PC-3 (cell line): ENCODE data around the gene LRRC31. TPM values are rescaled to one million over a fixed set of nuclear protein-coding genes. Genes with fewer than 3 reads are reported as not detected.

Source experiments
- ATAC-seq: fragments of 200-7000 bp; cut with Tn5 transposase; 2 replicates; pipeline ENCODE4 v1.9.1; 2020; ENCODE audit warnings: mild to moderate bottlenecking, moderate library complexity
- BruUV-seq: library from RNA; stranded (reverse); fragments of 400-500 nt; replicated peaks from 2 replicates; lab custom pipeline; 2021; lab: Mats Ljungman, UMichigan
- CTCF ChIA-PET: fragments of 300-600 bp; sonication (Branson Sonifier 250); formaldehyde crosslinking; loops from one replicate; lab custom pipeline; 2022; ENCODE audit warnings: antibody characterized with exemption; lab: Charles Lee
- POLR2A ChIA-PET: fragments of 300-600 bp; sonication (Branson Sonifier 250); formaldehyde crosslinking; loops from one replicate; lab custom pipeline; 2022; ENCODE audit warnings: antibody characterized with exemption; ENCODE audit not compliant: unreplicated experiment; lab: Charles Lee
- DNase-seq: peaks from one replicate; pipeline ENCODE4 v3.0.0-alpha.2; 2015
- H2AFZ ChIP-seq: fragments of 300-600 bp; sonication (generic); 2 replicates; pipeline ENCODE4 v1.6.0; 2016; ENCODE audit warnings: antibody characterized with exemption, low read length
- H3F3A ChIP-seq: fragments of 300-600 bp; sonication (generic); one replicate; pipeline ENCODE4 v1.6.0; 2017; ENCODE audit warnings: antibody characterized with exemption, low read length, control low read depth, mild to moderate bottlenecking; ENCODE audit not compliant: unreplicated experiment
- H3K27ac ChIP-seq: fragments of 300-600 bp; sonication (generic); 2 replicates; pipeline ENCODE4 v1.5.1; 2016; ENCODE audit warnings: mild to moderate bottlenecking, low read length
- H3K27me3 ChIP-seq: fragments of 300-600 bp; sonication (generic); 2 replicates; pipeline ENCODE4 v1.6.1; 2016; ENCODE audit warnings: low read length, mixed read lengths
- H3K36me3 ChIP-seq: fragments of 300-600 bp; sonication (generic); 2 replicates; pipeline ENCODE4 v1.6.1; 2016; ENCODE audit warnings: low read depth, mixed run types, low read length, mixed read lengths
- H3K4me1 ChIP-seq: fragments of 300-600 bp; sonication (generic); 2 replicates; pipeline ENCODE4 v1.5.1; 2016; ENCODE audit warnings: low read length; ENCODE audit not compliant: insufficient read depth
- H3K4me2 ChIP-seq: fragments of 300-600 bp; sonication (generic); 2 replicates; pipeline ENCODE4 v1.6.0; 2016; ENCODE audit warnings: low read length
- H3K4me3 ChIP-seq: fragments of 300-600 bp; sonication (generic); 2 replicates; pipeline ENCODE4 v1.5.1; 2016; ENCODE audit warnings: mild to moderate bottlenecking, low read length, mixed read lengths
- H3K79me2 ChIP-seq: fragments of 300-600 bp; sonication (generic); 2 replicates; pipeline ENCODE4 v1.6.1; 2017; ENCODE audit warnings: low read length, mixed read lengths
- H3K9ac ChIP-seq: fragments of 300-600 bp; sonication (generic); 2 replicates; pipeline ENCODE4 v1.6.0; 2016; ENCODE audit warnings: mild to moderate bottlenecking, low read length
- H3K9me2 ChIP-seq: fragments of 300-600 bp; sonication (generic); replicated peaks from 2 replicates; pipeline ENCODE4 v1.6.1; 2016; ENCODE audit warnings: mixed run types, low read length, mixed read lengths
- H3K9me3 ChIP-seq: fragments of 300-600 bp; sonication (generic); 2 replicates; pipeline ENCODE4 v1.6.1; 2016; ENCODE audit warnings: low read length, mixed read lengths
- H4K20me1 ChIP-seq: fragments of 300-600 bp; sonication (generic); 2 replicates; pipeline ENCODE4 v1.6.1; 2016; ENCODE audit warnings: low read length, mixed read lengths
- CTCF ChIP-seq: fragments of 300-600 bp; sonication (generic); conservative IDR thresholded peaks from 2 replicates; pipeline ENCODE4 v1.5.1; 2017; ENCODE audit warnings: antibody characterized with exemption, low read depth, mild to moderate bottlenecking, low read length
- EZH2 ChIP-seq: fragments of 300-600 bp; sonication (generic); IDR thresholded peaks from one replicate; pipeline ENCODE4 v1.6.1; 2017; ENCODE audit warnings: antibody characterized with exemption, mild to moderate bottlenecking, low read length; ENCODE audit not compliant: unreplicated experiment
- EZH2phosphoT487 ChIP-seq: fragments of 300-600 bp; sonication (generic); IDR thresholded peaks from 2 replicates; pipeline ENCODE4 v1.6.1; 2018; ENCODE audit warnings: mild to moderate bottlenecking, antibody characterized with exemption, low read length, borderline replicate concordance
- intact Hi-C: fragments of 100-400 bp; cut with micrococcal nuclease; formaldehyde crosslinking; loops from 2 replicates; pipeline ENCODE4 v1.9.0; 2023
- total RNA-seq: library from RNA; depleted of rRNA; stranded (reverse); fragments of >200 nt; gene quantifications from 2 replicates; pipeline ENCODE4 v1.2.3, GENCODE V29; 2014

The LRRC31 gene
- total RNA-seq, 1 experiment from 2014 or later = 0.04 TPM

- intact Hi-C loops = no loop called here
- no TSS peak for BruUV-seq
- Histone ChIP-seq H3K27ac (no peak overlapping the region), H2AFZ (no peak overlapping the region), H3K4me3 (no peak overlapping the region), H3K27me3 (no peaks in the 10 kb centered on the region), H3K9ac (no peak overlapping the region), H3K4me1 (peaks cover 10% of the 10 kb centered on the region), H4K20me1 (no peaks in the 10 kb centered on the region), H3K4me2 (no peak overlapping the region), H3K79me2 (no peaks in the 10 kb centered on the region), H3K9me2 (no peaks in the 10 kb centered on the region), H3K9me3 (no peaks in the 10 kb centered on the region), H3F3A (no peaks in the 10 kb centered on the region), H3K36me3 (no peaks in the 10 kb centered on the region)
- no peak for ATAC-seq
- POLR2A ChIA-PET = no interaction called here
- no peak for DNase-seq
- no peak for TF ChIP-seq EZH2phosphoT487
- TF ChIP-seq CTCF = no peak
- TF ChIP-seq EZH2 = no peak
- CTCF ChIA-PET = no interaction called here
Measured at GRCh38 chr3:169868369-169868768, 1.4 kb downstream of the LRRC31 start.

GRCh38 chr3:169867584-169868210 is 2.0 kb downstream of the LRRC31 start:
- no TSS peak for BruUV-seq
- H3F3A ChIP-seq = no peaks in the 10 kb centered on the region
- H2AFZ ChIP-seq = no peak overlapping the region
- no peak overlapping the region for H3K4me2 ChIP-seq
- intact Hi-C loops = no loop called here
- H3K27ac ChIP-seq = no peak overlapping the region
- no peak overlapping the region for H3K4me3 ChIP-seq
- no peaks in the 10 kb centered on the region for H3K36me3 ChIP-seq
- ATAC-seq (no peak), DNase-seq (no peak)
- no peaks in the 10 kb centered on the region for H4K20me1 ChIP-seq
- H3K27me3 ChIP-seq = no peaks in the 10 kb centered on the region
- TF ChIP-seq EZH2phosphoT487 = no peak
- no peak for TF ChIP-seq CTCF
- no peak for TF ChIP-seq EZH2
- H3K9me3 ChIP-seq = no peaks in the 10 kb centered on the region
- peaks cover 10% of the 10 kb centered on the region for H3K4me1 ChIP-seq
- ChIA-PET POLR2A (no interaction called here), CTCF (no interaction called here)
- H3K79me2 ChIP-seq = no peaks in the 10 kb centered on the region
- no peak overlapping the region for H3K9ac ChIP-seq
- no peaks in the 10 kb centered on the region for H3K9me2 ChIP-seq

DNA sequence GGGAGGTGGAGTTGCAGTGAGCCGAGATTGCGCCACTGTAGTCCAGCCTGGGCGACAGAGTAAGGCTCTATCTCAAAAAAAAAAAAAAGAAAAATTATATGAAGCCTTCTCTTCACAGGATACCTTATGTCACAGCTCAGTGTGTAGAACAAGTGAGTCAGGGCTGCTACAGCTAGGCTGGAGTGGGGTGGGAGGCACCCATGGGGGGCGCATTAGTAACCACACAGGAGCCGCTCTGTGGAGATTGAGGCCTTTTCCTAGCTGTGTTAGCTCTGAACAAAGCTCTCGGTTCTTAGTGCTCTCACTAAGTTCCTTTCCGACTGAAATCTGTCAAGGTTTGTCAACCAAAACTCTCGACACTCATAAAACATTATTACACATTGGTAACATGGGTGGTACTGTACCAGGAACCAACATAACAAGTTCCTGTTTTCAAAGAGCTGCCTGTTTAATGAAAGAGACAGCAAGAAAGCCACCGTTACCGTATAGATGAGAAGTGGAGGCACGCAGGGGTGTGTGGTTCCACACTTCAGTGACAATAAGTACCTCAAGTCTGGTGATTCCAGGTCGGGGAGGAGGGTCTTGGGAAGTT is 4.5 kb downstream of the LRRC31 start:
- H4K20me1 ChIP-seq = no peaks in the 10 kb centered on the region
- BruUV-seq = no TSS peak
- no peaks in the 10 kb centered on the region for H3K9me2 ChIP-seq
- H3K27ac ChIP-seq = no peak overlapping the region
- H3K4me2 ChIP-seq = no peak overlapping the region
- no peaks in the 10 kb centered on the region for H3K9me3 ChIP-seq
- H2AFZ ChIP-seq = no peak overlapping the region
- intact Hi-C loops = no loop called here
- TF ChIP-seq EZH2 = no peak
- TF ChIP-seq EZH2phosphoT487 = no peak
- no peak for TF ChIP-seq CTCF
- ATAC-seq (no peak), DNase-seq (no peak)
- no peak overlapping the region for H3K4me3 ChIP-seq
- no peaks in the 10 kb centered on the region for H3F3A ChIP-seq
- ChIA-PET POLR2A (no interaction called here), CTCF (no interaction called here)
- no peaks in the 10 kb centered on the region for H3K79me2 ChIP-seq
- H3K36me3 ChIP-seq = no peaks in the 10 kb centered on the region
- no peak overlapping the region for H3K9ac ChIP-seq
- H3K4me1 ChIP-seq = no peaks in the 10 kb centered on the region
- no peaks in the 10 kb centered on the region for H3K27me3 ChIP-seq
